HG03108 (cell line): ENCODE measurements around the gene RBMS3.

Experiments used
- ATAC-seq: cut with Tn5 transposase; IDR thresholded peaks from one replicate; pipeline ENCODE4 v1.9.1; 2021; ENCODE audit warnings: moderate library complexity; ENCODE audit not compliant: unreplicated experiment

RBMS3 gene

GRCh38 chr3:29608414-29609327 lies 327.8 kb downstream of the RBMS3 start:
- ATAC-seq, result no peak

GRCh38 chr3:29609328-29609811 lies 328.5 kb downstream of the RBMS3 start:
- no peak for ATAC-seq

GRCh38 chr3:29610781-29611180 lies 329.9 kb downstream of the RBMS3 start:
- no peak for ATAC-seq

- ATAC-seq, result no peak
Measured at GRCh38 chr3:29611252-29611651, 330.4 kb downstream of the RBMS3 start.

GRCh38 chr3:29612536-29612935 lies 331.7 kb downstream of the RBMS3 start:
- ATAC-seq, result no peak

- no peak for ATAC-seq
Measured at GRCh38 chr3:29614954-29615353, 334.1 kb downstream of the RBMS3 start.

- ATAC-seq, result no peak
Measured at GRCh38 chr3:29618395-29619282, 337.8 kb downstream of the RBMS3 start.

GRCh38 chr3:29619676-29620075 lies 338.8 kb downstream of the RBMS3 start:
- ATAC-seq, result no peak

GRCh38 chr3:29627136-29628117 lies 346.6 kb downstream of the RBMS3 start:
- ATAC-seq, result no peak

GRCh38 chr3:29628795-29629194 lies 347.9 kb downstream of the RBMS3 start:
- no peak for ATAC-seq

- no peak for ATAC-seq
Measured at GRCh38 chr3:29635888-29636287, 355.0 kb downstream of the RBMS3 start.

- ATAC-seq, result no peak
Measured at GRCh38 chr3:29637068-29637467, 356.2 kb downstream of the RBMS3 start.

- no peak for ATAC-seq
Measured at GRCh38 chr3:29639578-29640290, 358.9 kb downstream of the RBMS3 start.

GRCh38 chr3:29642393-29643033 lies 361.6 kb downstream of the RBMS3 start:
- ATAC-seq, result no peak

GRCh38 chr3:29643034-29643425 lies 362.2 kb downstream of the RBMS3 start:
- ATAC-seq, result no peak

GRCh38 chr3:29644261-29644660 lies 363.4 kb downstream of the RBMS3 start:
- ATAC-seq, result no peak

- ATAC-seq, result no peak
Measured at GRCh38 chr3:29644956-29645636, 364.2 kb downstream of the RBMS3 start.

GRCh38 chr3:29646043-29646442 lies 365.2 kb downstream of the RBMS3 start:
- ATAC-seq, result no peak
